ENCODE measurements around the gene LST1.

Gene LST1

DNA sequence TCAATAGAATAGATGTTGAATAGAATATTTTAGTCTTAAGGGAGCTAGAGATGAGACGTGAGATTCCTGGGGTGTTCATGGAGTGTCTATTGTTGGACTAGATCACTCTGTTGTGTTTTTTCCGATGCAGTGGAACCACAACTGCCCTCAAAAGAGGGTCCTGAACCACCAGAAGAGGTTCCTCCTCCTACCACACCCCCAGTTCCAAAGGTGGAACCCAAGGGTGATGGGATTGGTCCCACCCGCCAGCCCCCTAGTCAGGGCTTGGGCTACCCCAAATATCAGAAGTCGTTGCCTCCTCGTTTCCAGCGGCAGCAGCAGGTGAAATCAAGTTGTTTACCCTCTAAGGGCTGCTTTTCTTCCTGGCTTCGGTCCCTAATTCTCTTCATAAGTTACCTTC lies 42.9 kb downstream of the LST1 start:
- DNase-seq (ENCODE audit: low read depth): no peak
- TF ChIP-seq, protein P1, sequence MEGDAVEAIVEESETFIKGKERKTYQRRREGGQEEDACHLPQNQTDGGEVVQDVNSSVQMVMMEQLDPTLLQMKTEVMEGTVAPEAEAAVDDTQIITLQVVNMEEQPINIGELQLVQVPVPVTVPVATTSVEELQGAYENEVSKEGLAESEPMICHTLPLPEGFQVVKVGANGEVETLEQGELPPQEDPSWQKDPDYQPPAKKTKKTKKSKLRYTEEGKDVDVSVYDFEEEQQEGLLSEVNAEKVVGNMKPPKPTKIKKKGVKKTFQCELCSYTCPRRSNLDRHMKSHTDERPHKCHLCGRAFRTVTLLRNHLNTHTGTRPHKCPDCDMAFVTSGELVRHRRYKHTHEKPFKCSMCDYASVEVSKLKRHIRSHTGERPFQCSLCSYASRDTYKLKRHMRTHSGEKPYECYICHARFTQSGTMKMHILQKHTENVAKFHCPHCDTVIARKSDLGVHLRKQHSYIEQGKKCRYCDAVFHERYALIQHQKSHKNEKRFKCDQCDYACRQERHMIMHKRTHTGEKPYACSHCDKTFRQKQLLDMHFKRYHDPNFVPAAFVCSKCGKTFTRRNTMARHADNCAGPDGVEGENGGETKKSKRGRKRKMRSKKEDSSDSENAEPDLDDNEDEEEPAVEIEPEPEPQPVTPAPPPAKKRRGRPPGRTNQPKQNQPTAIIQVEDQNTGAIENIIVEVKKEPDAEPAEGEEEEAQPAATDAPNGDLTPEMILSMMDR (IDR thresholded peaks at IDR 0.05; ENCODE audit: control insufficient read depth, insufficient read depth, low read depth, low read length, missing control alignments): no peak
- H3K4me3 ChIP-seq (ENCODE audit: control insufficient read depth, low read depth, low read length): no peak overlapping the region

DNA sequence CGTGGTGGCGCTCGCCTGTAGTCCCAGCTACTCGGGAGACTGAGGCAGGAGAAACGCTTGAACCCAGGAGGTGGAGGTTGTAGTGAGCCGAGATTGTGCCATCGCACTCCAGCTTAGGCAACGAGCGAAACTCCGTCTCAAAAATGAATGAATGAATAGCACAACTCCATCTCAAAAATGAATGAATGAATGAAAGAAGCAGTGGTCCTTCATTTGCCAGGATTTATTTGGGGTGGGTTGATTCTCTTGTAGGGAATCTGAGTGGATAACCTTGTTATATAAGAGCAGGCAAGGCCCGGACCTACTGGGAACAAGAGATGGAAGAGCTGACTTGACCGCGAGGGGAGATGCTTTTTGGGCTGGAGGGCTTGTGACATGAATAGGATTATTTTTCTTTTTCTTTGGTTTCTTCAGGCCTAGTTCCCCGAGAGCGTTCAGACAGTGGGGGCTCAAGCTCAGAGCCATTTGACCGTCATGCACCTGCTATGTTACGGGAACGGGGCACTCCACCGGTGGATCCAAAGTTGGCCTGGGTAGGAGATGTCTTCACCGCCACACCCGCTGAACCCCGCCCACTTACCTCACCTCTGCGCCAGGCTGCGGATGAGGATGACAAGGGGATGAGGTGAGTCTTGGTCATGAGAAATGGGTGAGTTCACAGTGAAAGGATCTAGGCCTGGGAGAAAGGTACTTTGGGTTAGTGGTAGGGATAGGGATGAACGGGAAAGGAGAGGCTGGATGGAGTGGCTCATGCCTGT lies 44.3 kb downstream of the LST1 start:
- TF ChIP-seq, protein P1 (IDR thresholded peaks at IDR 0.05; ENCODE audit: control insufficient read depth, insufficient read depth, low read depth, low read length, missing control alignments): no peak
- H3K4me3 ChIP-seq (ENCODE audit: control insufficient read depth, low read depth, low read length): no peak overlapping the region
- DNase-seq (ENCODE audit: low read depth): no peak

DNA sequence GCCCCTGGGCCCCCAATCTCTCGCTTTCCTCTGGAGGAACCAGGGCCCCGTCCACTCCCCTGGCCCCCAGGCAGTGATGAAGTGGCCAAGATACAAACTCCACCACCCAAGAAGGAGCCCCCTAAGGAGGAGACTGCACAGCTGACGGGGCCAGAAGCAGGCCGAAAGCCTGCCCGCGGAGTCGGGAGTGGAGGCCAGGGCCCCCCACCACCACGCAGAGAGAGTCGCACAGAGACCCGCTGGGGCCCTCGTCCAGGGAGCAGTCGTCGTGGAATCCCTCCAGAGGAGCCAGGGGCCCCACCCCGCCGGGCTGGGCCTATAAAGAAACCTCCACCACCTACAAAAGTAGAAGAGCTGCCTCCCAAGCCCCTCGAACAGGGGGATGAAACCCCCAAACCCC lies 45.1 kb downstream of the LST1 start:
- H3K4me3 ChIP-seq (ENCODE audit: control insufficient read depth, low read depth, low read length): no peak overlapping the region
- TF ChIP-seq, protein P1 (IDR thresholded peaks at IDR 0.05; ENCODE audit: control insufficient read depth, insufficient read depth, low read depth, low read length, missing control alignments): no peak
- no peak for DNase-seq (ENCODE audit: low read depth)

DNA sequence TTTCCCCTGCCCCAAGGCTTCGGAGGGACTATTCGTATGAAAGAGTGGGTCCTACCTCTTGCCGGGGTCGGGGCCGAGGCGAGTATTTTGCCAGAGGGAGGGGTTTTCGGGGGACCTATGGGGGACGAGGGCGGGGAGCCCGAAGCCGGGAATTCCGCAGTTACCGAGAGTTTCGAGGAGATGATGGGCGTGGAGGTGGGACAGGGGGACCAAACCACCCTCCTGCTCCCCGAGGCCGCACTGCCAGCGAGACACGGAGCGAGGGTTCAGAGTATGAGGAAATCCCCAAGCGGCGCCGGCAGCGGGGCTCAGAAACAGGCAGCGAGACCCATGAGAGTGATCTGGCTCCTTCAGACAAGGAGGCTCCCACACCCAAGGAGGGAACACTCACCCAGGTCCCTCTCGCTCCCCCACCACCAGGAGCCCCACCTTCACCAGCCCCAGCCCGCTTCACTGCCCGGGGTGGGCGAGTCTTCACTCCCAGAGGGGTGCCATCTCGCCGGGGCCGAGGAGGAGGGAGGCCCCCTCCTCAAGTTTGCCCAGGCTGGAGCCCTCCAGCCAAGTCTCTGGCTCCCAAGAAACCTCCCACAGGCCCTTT lies 45.7 kb downstream of the LST1 start:
- no peak overlapping the region for H3K4me3 ChIP-seq (ENCODE audit: control insufficient read depth, low read depth, low read length)
- TF ChIP-seq, protein P1 (IDR thresholded peaks at IDR 0.05; ENCODE audit: control insufficient read depth, insufficient read depth, low read depth, low read length, missing control alignments): no peak
- no peak for DNase-seq (ENCODE audit: low read depth)

DNA sequence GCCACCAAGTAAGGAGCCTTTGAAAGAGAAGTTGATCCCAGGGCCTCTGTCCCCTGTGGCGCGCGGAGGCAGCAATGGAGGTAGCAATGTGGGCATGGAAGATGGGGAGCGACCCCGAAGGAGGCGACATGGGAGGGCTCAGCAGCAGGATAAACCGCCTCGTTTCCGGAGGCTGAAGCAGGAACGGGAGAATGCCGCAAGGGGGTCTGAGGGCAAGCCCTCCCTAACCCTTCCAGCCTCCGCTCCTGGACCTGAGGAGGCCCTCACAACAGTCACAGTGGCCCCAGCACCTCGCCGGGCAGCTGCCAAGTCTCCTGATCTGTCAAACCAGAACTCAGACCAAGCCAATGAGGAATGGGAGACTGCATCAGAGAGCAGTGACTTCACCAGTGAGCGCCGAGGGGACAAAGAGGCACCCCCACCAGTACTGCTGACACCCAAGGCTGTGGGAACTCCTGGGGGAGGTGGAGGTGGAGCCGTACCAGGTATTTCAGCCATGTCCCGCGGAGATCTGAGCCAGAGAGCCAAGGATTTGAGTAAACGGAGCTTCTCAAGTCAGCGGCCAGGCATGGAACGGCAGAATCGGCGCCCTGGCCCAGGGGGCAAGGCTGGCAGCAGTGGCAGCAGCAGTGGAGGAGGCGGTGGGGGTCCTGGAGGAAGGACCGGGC lies 46.3 kb downstream of the LST1 start:
- H3K4me3 ChIP-seq (ENCODE audit: control insufficient read depth, low read depth, low read length): no peak overlapping the region
- TF ChIP-seq, protein P1 (IDR thresholded peaks at IDR 0.05; ENCODE audit: control insufficient read depth, insufficient read depth, low read depth, low read length, missing control alignments): no peak
- DNase-seq (ENCODE audit: low read depth): no peak

DNA sequence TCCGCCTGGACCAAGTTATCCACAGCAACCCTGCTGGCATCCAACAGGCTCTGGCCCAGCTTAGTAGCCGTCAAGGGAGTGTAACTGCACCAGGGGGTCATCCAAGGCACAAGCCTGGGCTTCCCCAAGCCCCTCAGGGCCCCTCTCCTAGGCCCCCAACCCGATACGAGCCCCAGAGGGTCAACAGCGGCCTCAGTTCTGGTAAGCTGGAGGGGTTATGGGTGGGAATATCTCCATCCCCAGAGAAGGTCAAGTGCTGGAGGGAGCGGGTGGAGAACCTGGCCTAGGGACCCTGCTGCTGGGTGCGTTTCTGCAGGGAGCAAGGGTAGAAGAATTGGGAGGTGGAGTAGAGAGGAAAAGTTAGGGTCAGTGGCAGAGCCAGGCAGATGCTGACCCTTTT lies 47.4 kb downstream of the LST1 start:
- no peak overlapping the region for H3K4me3 ChIP-seq (ENCODE audit: control insufficient read depth, low read depth, low read length)
- TF ChIP-seq, protein P1 (IDR thresholded peaks at IDR 0.05; ENCODE audit: control insufficient read depth, insufficient read depth, low read depth, low read length, missing control alignments): no peak
- no peak for DNase-seq (ENCODE audit: low read depth)
